C4-2B (cell line): ENCODE results near the gene RPL6.
"Not testable (repeated sequence)": the region's sequence is repeated elsewhere in the genome, so short reads cannot be mapped to it uniquely, and the experiment has no call there.

ENCODE experiments used
- CTCF ChIP-seq: fragments of 450-650 bp; conservative IDR thresholded peaks from 2 replicates; pipeline ENCODE4 v1.5.1; 2017; ENCODE audit warnings: mild to moderate bottlenecking
- ZFX ChIP-seq: fragments of 450-650 bp; IDR thresholded peaks from 2 replicates; pipeline ENCODE4 v1.6.1; 2017

- TF ChIP-seq CTCF, ZFX: not testable (repeated sequence)
Measured at GRCh38 chr12:112438645-112439044, 29.2 kb upstream of the RPL6 start.
